Measurements from ENCODE around the gene GMIP.

- TF ChIP-seq POLR2AphosphoS5 (IDR thresholded peaks at IDR 0.05; ENCODE audit: insufficient read depth, low read depth, low read length) (no peak), JUN (IDR thresholded peaks at IDR 0.05; ENCODE audit: borderline replicate concordance, insufficient read depth, insufficient read length, low read depth) (no peak), MYC (IDR thresholded peaks at IDR 0.05; ENCODE audit: low read depth, low read length) (no peak), CTCF (IDR thresholded peaks at IDR 0.05; ENCODE audit: extremely low read depth in 1 of 2, insufficient read depth in 1 of 2, low read depth in 1 of 2, low read length in 2 of 2) (no peak), POLR2A (IDR thresholded peaks at IDR 0.05; ENCODE audit: low read depth, low read length) (no peak), EZH2 (IDR thresholded peaks at IDR 0.05; ENCODE audit: borderline replicate concordance, low read depth, low read length, severe bottlenecking) (no peak), MAX (IDR thresholded peaks at IDR 0.05; ENCODE audit: insufficient read depth, insufficient read length) (no peak), GATA2 (IDR thresholded peaks at IDR 0.05; ENCODE audit: insufficient read depth, insufficient read length, low read depth, low read length) (no peak)
Observed at GRCh38 chr19:19687090-19687489, 43.6 kb upstream of the GMIP start.

All from endothelial cell of umbilical vein (primary cell).